Esophagus mucosa (tissue), 1 donor: ENCODE measurements around the gene OR51A7. TPM values are rescaled to one million over a fixed set of nuclear protein-coding genes. Genes with fewer than 3 reads are reported as not detected.

Experiments used
- ATAC-seq: fragments of 200-7000 bp; cut with Tn5 transposase; one replicate; pipeline ENCODE4 v1.9.1; 2020
- total RNA-seq: library from RNA; stranded (reverse); gene quantifications from one replicate; pipeline ENCODE4 v1.2.4, GENCODE V29; 2023
- donor health status: DM: yes; HTN: yes; CAD: no.

Gene OR51A7
- total RNA-seq, 1 donor from 2014 or later, result not detected

GRCh38 chr11:4957396-4957795 is 53.8 kb downstream of the OR51A7 start:
- no peak for ATAC-seq

Other genes with a start within 250 kb of the OR51A7 start
- not detected for gene OR51E2, start 205.9 kb upstream of the OR51A7 start, total RNA-seq
- not detected for gene MMP26, start 199.0 kb upstream of the OR51A7 start, total RNA-seq
- not detected for gene OR51F1, start 133.8 kb upstream of the OR51A7 start, total RNA-seq
- not detected for gene OR52R1, start 99.4 kb upstream of the OR51A7 start, total RNA-seq
- not detected for gene OR51F2, start 82.5 kb upstream of the OR51A7 start, total RNA-seq
- not detected for gene OR51S1, start 54.6 kb upstream of the OR51A7 start, total RNA-seq
- not detected for gene OR51T1, start 21.9 kb upstream of the OR51A7 start, total RNA-seq
- not detected for gene OR51G2, start 15.6 kb downstream of the OR51A7 start, total RNA-seq
- gene OR51G1, start 20.6 kb downstream of the OR51A7 start, total RNA-seq, result not detected
- gene OR51A4, start 43.8 kb downstream of the OR51A7 start, total RNA-seq, result not detected
- gene OR51A2, start 51.9 kb downstream of the OR51A7 start, total RNA-seq, result not detected
- not detected for gene OR51L1, start 91.1 kb downstream of the OR51A7 start, total RNA-seq
- gene OR52J3, start 142.7 kb downstream of the OR51A7 start, total RNA-seq, result not detected
- gene OR52E2, start 155.8 kb downstream of the OR51A7 start, total RNA-seq, result not detected
- gene OR52E1, start 165.8 kb downstream of the OR51A7 start, total RNA-seq, result not detected
- not detected for gene OR52A5, start 234.6 kb downstream of the OR51A7 start, total RNA-seq